ENCODE results near the gene ARHGAP6. TPM values are rescaled to one million over a fixed set of nuclear protein-coding genes. Genes with fewer than 3 reads are reported as not detected.
A peak's percentile ranks its signal among the peaks of the same experiment; 100 is the strongest.

ARHGAP6 gene
- total and polyA plus RNA-seq, 9 of the 15 experiments (the other 6 are each of a cell fraction or from before 2014, with no cell fraction given) = 12.5 to 63.6 (median 41.8) TPM

DNA sequence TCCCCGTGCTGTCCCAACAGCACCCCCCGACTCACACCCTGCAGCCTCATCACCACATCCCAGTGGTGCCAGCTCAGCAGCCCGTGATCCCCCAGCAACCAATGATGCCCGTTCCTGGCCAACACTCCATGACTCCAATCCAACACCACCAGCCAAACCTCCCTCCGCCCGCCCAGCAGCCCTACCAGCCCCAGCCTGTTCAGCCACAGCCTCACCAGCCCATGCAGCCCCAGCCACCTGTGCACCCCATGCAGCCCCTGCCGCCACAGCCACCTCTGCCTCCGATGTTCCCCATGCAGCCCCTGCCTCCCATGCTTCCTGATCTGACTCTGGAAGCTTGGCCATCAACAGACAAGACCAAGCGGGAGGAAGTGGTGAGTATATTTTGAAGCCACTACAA lies 367.1 kb downstream of the ARHGAP6 start:
- ChIA-PET CTCF (ENCODE audit: low intra/inter-chr PET ratio) (no interaction called here), POLR2A (no interaction called here)
- no peak overlapping the region for H3K4me3 ChIP-seq
- in situ Hi-C loops (cut with MboI) (no loop called here), intact Hi-C loops (cut with micrococcal nuclease) (no loop called here)
- TF ChIP-seq POLR2G (IDR thresholded peaks at IDR 0.05; ENCODE audit: low read depth, low read length) (peak; percentile 37), SAFB (IDR thresholded peaks at IDR 0.05; ENCODE audit: borderline replicate concordance, low read depth, low read length) (no peak), RBM22 (IDR thresholded peaks at IDR 0.05; ENCODE audit: low read depth, low read length, poor library complexity, severe bottlenecking) (peak; percentile 60), NFE2L1 (tag; IDR thresholded peaks at IDR 0.05; ENCODE audit: borderline replicate concordance, low read depth) (no peak), EHMT2 (IDR thresholded peaks at IDR 0.05) (no peak)
- TF ChIP-seq, protein P1, sequence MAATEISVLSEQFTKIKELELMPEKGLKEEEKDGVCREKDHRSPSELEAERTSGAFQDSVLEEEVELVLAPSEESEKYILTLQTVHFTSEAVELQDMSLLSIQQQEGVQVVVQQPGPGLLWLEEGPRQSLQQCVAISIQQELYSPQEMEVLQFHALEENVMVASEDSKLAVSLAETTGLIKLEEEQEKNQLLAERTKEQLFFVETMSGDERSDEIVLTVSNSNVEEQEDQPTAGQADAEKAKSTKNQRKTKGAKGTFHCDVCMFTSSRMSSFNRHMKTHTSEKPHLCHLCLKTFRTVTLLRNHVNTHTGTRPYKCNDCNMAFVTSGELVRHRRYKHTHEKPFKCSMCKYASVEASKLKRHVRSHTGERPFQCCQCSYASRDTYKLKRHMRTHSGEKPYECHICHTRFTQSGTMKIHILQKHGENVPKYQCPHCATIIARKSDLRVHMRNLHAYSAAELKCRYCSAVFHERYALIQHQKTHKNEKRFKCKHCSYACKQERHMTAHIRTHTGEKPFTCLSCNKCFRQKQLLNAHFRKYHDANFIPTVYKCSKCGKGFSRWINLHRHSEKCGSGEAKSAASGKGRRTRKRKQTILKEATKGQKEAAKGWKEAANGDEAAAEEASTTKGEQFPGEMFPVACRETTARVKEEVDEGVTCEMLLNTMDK (IDR thresholded peaks at IDR 0.05; ENCODE audit: borderline replicate concordance, insufficient read depth, low read depth, low read length, poor library complexity, severe bottlenecking) = no peak
- H3K9me1 ChIP-seq (ENCODE audit: control insufficient read depth, insufficient read depth, low read length) = no peaks in the 10 kb centered on the region
- no peak overlapping the region for H2AFZ ChIP-seq (ENCODE audit: low read depth, low read length)
- FAIRE-seq (no peak), DNase-seq (ENCODE audit: extremely low read depth in 1 of 4, low spot score in 3 of 4) (no peak), ATAC-seq (no peak)
- no TSS peak for BruUV-seq (replicated peaks)
- peaks cover 67% of the 10 kb centered on the region for H3K79me2 ChIP-seq (ENCODE audit: control insufficient read depth, insufficient read depth, low read length)
- no peak overlapping the region for H3K27ac ChIP-seq (ENCODE audit: extremely low read depth, low read depth, low read length)
- H4K20me1 ChIP-seq (replicated peaks; ENCODE audit: control insufficient read depth, insufficient read depth, low read length) = no peaks in the 10 kb centered on the region
- H3K9me3 ChIP-seq (replicated peaks; ENCODE audit: control insufficient read depth, insufficient read depth, low read depth, low read length) = no peaks in the 10 kb centered on the region
- no peak overlapping the region for H3K9ac ChIP-seq (ENCODE audit: insufficient read depth in 1 of 2, low read depth in 2 of 2, low read length in 2 of 2)
- no peaks in the 10 kb centered on the region for H3K36me3 ChIP-seq (ENCODE audit: control insufficient read depth, insufficient read depth, low read length)
- WGBS (ENCODE audit: insufficient coverage, low coverage, missing lambda C conversion rate) = 100% methylated on average over 5 of the region's 9 CpGs
- no peaks in the 10 kb centered on the region for H3K27me3 ChIP-seq (ENCODE audit: control insufficient read depth in 2 of 2, insufficient read depth in 2 of 2, low read length in 2 of 2)
- H3K4me1 ChIP-seq (replicated peaks in 1 of 2; ENCODE audit: control insufficient read depth in 2 of 2, insufficient read depth in 2 of 2, low read length in 2 of 2) = peaks cover 5 to 9% of the 10 kb centered on the region in 2 experiments; a peak in 4 of 5 replicates
- H3K4me2 ChIP-seq (ENCODE audit: insufficient read depth, low read length) = no peak overlapping the region
